ENCODE results near the gene UBE3B. TPM values are rescaled to one million over a fixed set of nuclear protein-coding genes. Genes with fewer than 3 reads are reported as not detected.

Gene UBE3B
- total RNA-seq, 1 donor from 2014 or later: 44.2 TPM

DNA sequence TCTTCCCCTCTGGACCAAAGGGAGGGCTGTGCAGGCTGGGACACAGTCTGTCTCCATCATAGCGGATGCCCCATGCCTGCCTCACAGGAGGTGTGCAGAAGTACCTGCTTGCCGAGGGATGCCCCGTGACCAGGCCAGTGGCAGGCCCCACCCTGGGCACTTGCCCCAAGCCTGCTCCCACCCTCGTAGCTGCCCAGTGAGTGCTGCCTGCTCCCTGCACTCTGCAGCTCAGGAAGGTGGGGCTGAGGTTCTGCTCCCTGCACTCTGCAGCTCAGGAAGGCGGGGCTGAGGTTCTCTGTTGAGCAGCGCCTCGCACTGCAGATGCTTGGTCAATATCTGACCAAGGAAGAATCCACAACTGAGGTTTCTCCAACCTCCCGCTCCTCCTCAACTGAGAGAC lies 89.0 kb downstream of the UBE3B start:
- H3K27me3 Mint-ChIP-seq (ENCODE audit: unreplicated experiment): peaks cover 8% of the 10 kb centered on the region
- H3K4me3 Mint-ChIP-seq (ENCODE audit: unreplicated experiment): no peak overlapping the region
- H3K4me1 Mint-ChIP-seq (ENCODE audit: low read depth, unreplicated experiment): peaks cover 1% of the 10 kb centered on the region
- H3K36me3 Mint-ChIP-seq (ENCODE audit: unreplicated experiment): peaks cover 4% of the 10 kb centered on the region
- H3K27ac Mint-ChIP-seq (ENCODE audit: unreplicated experiment): no peak overlapping the region
- TF ChIP-seq, protein P1, sequence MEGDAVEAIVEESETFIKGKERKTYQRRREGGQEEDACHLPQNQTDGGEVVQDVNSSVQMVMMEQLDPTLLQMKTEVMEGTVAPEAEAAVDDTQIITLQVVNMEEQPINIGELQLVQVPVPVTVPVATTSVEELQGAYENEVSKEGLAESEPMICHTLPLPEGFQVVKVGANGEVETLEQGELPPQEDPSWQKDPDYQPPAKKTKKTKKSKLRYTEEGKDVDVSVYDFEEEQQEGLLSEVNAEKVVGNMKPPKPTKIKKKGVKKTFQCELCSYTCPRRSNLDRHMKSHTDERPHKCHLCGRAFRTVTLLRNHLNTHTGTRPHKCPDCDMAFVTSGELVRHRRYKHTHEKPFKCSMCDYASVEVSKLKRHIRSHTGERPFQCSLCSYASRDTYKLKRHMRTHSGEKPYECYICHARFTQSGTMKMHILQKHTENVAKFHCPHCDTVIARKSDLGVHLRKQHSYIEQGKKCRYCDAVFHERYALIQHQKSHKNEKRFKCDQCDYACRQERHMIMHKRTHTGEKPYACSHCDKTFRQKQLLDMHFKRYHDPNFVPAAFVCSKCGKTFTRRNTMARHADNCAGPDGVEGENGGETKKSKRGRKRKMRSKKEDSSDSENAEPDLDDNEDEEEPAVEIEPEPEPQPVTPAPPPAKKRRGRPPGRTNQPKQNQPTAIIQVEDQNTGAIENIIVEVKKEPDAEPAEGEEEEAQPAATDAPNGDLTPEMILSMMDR (IDR thresholded peaks at IDR 0.05; ENCODE audit: partially characterized antibody, unreplicated experiment): no peak
- H3K9me3 Mint-ChIP-seq (ENCODE audit: unreplicated experiment): peaks cover 6% of the 10 kb centered on the region
- no peak for DNase-seq

DNA sequence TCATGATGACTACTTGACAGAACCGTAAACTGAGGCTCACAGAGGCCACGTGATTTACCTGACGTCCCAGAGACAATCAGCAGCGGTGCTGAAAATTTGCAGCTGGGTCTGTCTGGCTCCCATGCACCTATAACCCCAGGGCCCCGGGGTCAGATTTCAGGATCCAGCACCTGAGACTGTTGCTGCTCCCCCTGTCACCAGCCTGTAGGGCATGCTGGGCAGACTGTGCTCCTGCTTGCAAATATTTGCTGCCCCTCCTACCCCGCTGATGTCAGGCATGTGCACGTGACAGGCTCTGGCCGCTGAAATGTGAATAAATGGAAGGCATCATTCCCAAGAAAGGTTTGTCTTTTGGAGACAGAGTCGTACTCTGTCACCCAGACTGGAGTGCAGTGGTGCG lies 89.9 kb downstream of the UBE3B start:
- Mint-ChIP-seq H3K27ac (ENCODE audit: unreplicated experiment) (no peak overlapping the region), H3K36me3 (ENCODE audit: unreplicated experiment) (peaks cover 4% of the 10 kb centered on the region), H3K4me3 (ENCODE audit: unreplicated experiment) (no peak overlapping the region), H3K27me3 (ENCODE audit: unreplicated experiment) (peaks cover 3% of the 10 kb centered on the region), H3K4me1 (ENCODE audit: low read depth, unreplicated experiment) (peaks cover 1% of the 10 kb centered on the region), H3K9me3 (ENCODE audit: unreplicated experiment) (peaks cover 2% of the 10 kb centered on the region)
- TF ChIP-seq, protein P1 (IDR thresholded peaks at IDR 0.05; ENCODE audit: partially characterized antibody, unreplicated experiment): no peak
- no peak for DNase-seq

DNA sequence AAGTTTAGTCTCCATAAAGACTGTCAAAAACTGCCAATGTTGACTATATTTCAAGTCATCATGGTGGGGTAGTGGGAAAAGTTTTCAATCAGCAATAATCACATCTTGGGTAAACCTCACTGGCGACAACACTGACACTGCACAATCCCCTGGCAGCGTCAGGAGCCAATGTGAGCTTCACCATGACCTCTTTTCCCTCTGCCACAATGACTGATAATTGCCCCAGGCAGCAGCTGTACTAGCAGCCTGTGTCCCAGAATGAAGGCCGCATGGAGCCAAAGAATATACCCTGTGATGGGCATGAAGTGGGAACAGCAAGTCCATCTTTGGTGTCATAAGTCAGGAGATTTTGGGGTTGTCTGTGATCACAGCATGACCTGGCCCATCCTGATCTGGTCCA lies 90.5 kb downstream of the UBE3B start:
- no peak overlapping the region for H3K4me3 Mint-ChIP-seq (ENCODE audit: unreplicated experiment)
- H3K36me3 Mint-ChIP-seq (ENCODE audit: unreplicated experiment): peaks cover 4% of the 10 kb centered on the region
- H3K4me1 Mint-ChIP-seq (ENCODE audit: low read depth, unreplicated experiment): peaks cover 3% of the 10 kb centered on the region
- H3K9me3 Mint-ChIP-seq (ENCODE audit: unreplicated experiment): peaks cover 6% of the 10 kb centered on the region
- DNase-seq: no peak
- H3K27me3 Mint-ChIP-seq (ENCODE audit: unreplicated experiment): peaks cover 6% of the 10 kb centered on the region
- TF ChIP-seq, protein P1 (IDR thresholded peaks at IDR 0.05; ENCODE audit: partially characterized antibody, unreplicated experiment): no peak
- no peak overlapping the region for H3K27ac Mint-ChIP-seq (ENCODE audit: unreplicated experiment)

GRCh38 chr12:109568486-109568885 lies 91.1 kb downstream of the UBE3B start:
- no peak for DNase-seq
- H3K27ac Mint-ChIP-seq (ENCODE audit: unreplicated experiment): no peak overlapping the region
- H3K27me3 Mint-ChIP-seq (ENCODE audit: unreplicated experiment): peaks cover 7% of the 10 kb centered on the region
- peaks cover 7% of the 10 kb centered on the region for H3K9me3 Mint-ChIP-seq (ENCODE audit: unreplicated experiment)
- H3K36me3 Mint-ChIP-seq (ENCODE audit: unreplicated experiment): peaks cover 4% of the 10 kb centered on the region
- H3K4me1 Mint-ChIP-seq (ENCODE audit: low read depth, unreplicated experiment): peaks cover 4% of the 10 kb centered on the region
- TF ChIP-seq, protein P1 (IDR thresholded peaks at IDR 0.05; ENCODE audit: partially characterized antibody, unreplicated experiment): no peak
- H3K4me3 Mint-ChIP-seq (ENCODE audit: unreplicated experiment): no peak overlapping the region

GRCh38 chr12:109571773-109572505 lies 94.5 kb downstream of the UBE3B start:
- Mint-ChIP-seq H3K4me3 (ENCODE audit: unreplicated experiment) (no peak overlapping the region), H3K27me3 (ENCODE audit: unreplicated experiment) (peaks cover 8% of the 10 kb centered on the region), H3K36me3 (ENCODE audit: unreplicated experiment) (peaks cover under 1% of the 10 kb centered on the region), H3K4me1 (ENCODE audit: low read depth, unreplicated experiment) (peaks cover 17% of the 10 kb centered on the region), H3K9me3 (ENCODE audit: unreplicated experiment) (peaks cover 6% of the 10 kb centered on the region), H3K27ac (ENCODE audit: unreplicated experiment) (no peak overlapping the region)
- no peak for DNase-seq
- TF ChIP-seq, protein P1 (IDR thresholded peaks at IDR 0.05; ENCODE audit: partially characterized antibody, unreplicated experiment): no peak

All from glutamatergic neuron (in vitro differentiated cells).